Calu3 (cell line): ENCODE results near the gene RAI14. TPM values are rescaled to one million over a fixed set of nuclear protein-coding genes. Genes with fewer than 3 reads are reported as not detected.
"Not testable (repeated sequence)": the region's sequence is repeated elsewhere in the genome, so short reads cannot be mapped to it uniquely, and the experiment has no call there.

Experiments used
- BruUV-seq: library from RNA; stranded (reverse); fragments of 400-500 nt; replicated peaks from 2 replicates; lab custom pipeline; 2021; lab: Mats Ljungman, UMichigan
- CTCF ChIA-PET: fragments of 300-600 bp; sonication (Branson Sonifier 250); formaldehyde crosslinking; loops from one replicate; lab custom pipeline; 2022; ENCODE audit warnings: antibody characterized with exemption; lab: Charles Lee
- DNase-seq: peaks from one replicate; pipeline ENCODE4 v3.0.0; 2022
- H3K27ac Mint-ChIP-seq: one replicate; pipeline ENCODE4 v1.8.0; 2022; ENCODE audit warnings: mixed read lengths; ENCODE audit not compliant: unreplicated experiment
- H3K27me3 Mint-ChIP-seq: one replicate; pipeline ENCODE4 v1.8.0; 2022; ENCODE audit warnings: mixed read lengths; ENCODE audit not compliant: unreplicated experiment
- H3K36me3 Mint-ChIP-seq: one replicate; pipeline ENCODE4 v1.8.0; 2022; ENCODE audit warnings: mild to moderate bottlenecking, moderate library complexity, mixed read lengths; ENCODE audit not compliant: insufficient read depth, unreplicated experiment
- H3K4me1 Mint-ChIP-seq: one replicate; pipeline ENCODE4 v1.8.0; 2022; ENCODE audit warnings: mild to moderate bottlenecking, low read depth, mixed read lengths; ENCODE audit not compliant: unreplicated experiment
- H3K4me3 Mint-ChIP-seq: one replicate; pipeline ENCODE4 v1.8.0; 2022; ENCODE audit warnings: mild to moderate bottlenecking, low read depth, moderate library complexity, mixed read lengths; ENCODE audit not compliant: unreplicated experiment
- H3K9me3 Mint-ChIP-seq: one replicate; pipeline ENCODE4 v1.8.0; 2022; ENCODE audit warnings: low read depth, mixed read lengths; ENCODE audit not compliant: unreplicated experiment
- CTCF ChIP-seq: fragments of 200-600 bp; IDR thresholded peaks from one replicate; pipeline ENCODE4 v1.8.0; 2022; ENCODE audit warnings: antibody characterized with exemption; ENCODE audit not compliant: unreplicated experiment
- intact Hi-C: fragments of 100-400 bp; cut with micrococcal nuclease; formaldehyde crosslinking; loops from one replicate; pipeline ENCODE4 v1.10.0; 2022; ENCODE audit not compliant: unreplicated experiment
- total RNA-seq: library from RNA; stranded (reverse); gene quantifications from 2 replicates; pipeline ENCODE4 v1.2.3, GENCODE V29; 2022

The RAI14 gene
- total RNA-seq, 1 experiment from 2014 or later: 84.3 TPM

GRCh38 chr5:34750206-34750605 lies 94.1 kb downstream of the RAI14 start:
- Mint-ChIP-seq H3K36me3 (peaks cover 5% of the 10 kb centered on the region), H3K4me3 (no peak overlapping the region), H3K27me3 (no peaks in the 10 kb centered on the region), H3K9me3 (no peaks in the 10 kb centered on the region), H3K4me1 (no peaks in the 10 kb centered on the region), H3K27ac (no peak overlapping the region)
- DNase-seq: no peak
- CTCF ChIA-PET: interaction anchor here (0.7 kb wide), 1 partner anchor 20 kb away, joined by 5 read pairs; no protein-coding TSS in a partner anchor
- no TSS peak for BruUV-seq
- TF ChIP-seq CTCF: no peak
- intact Hi-C loops: no loop called here

DNA sequence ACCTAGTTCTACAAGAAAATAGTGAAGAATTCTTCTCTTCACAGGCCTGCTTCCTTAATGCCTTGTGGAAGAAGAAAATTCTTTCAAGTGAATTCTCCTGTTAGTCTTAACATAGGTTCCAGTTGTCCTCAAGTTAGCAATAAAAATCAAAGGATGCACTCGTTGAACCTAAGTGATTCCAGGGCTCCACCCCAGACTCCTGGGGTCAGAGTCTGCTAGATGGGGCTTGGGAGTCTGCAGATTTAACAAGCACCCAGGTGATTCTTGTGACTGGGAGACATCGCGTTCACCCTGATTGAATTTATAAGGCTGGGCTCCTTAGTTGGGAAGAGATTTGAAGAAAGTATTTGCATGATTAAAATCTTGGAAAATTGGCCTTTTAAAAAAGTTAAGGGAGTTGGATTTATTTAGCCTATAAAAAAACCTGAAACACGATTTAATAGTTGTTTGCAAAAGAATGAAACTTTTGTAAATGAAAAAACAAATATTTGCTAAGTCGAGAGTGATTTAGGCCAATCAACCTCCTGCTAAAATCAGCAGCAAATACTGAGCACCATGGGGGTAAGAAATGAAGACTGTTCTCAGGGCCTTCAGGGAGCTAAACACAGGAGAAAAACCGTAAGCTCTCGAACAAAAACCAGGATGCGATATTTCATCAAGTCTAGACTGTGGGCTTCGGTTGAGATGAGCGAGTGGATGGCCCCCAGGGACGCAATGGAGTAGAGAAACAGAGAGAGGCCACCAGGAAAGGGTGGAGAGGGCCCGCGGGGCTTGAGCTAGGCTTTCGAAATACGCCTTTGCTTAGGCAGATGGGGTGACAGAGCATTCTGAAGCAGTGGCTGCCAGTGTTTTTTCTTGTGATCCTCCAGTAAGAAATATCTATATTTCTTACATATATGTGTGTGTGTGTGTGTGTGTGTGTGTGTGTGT lies 95.9 kb downstream of the RAI14 start:
- Mint-ChIP-seq H3K4me3 (no peak overlapping the region), H3K4me1 (peaks cover 10% of the 10 kb centered on the region), H3K9me3 (no peaks in the 10 kb centered on the region), H3K27ac (no peak overlapping the region), H3K36me3 (no peaks in the 10 kb centered on the region), H3K27me3 (no peaks in the 10 kb centered on the region)
- BruUV-seq: no TSS peak
- TF ChIP-seq CTCF: no peak
- intact Hi-C loops: no loop called here
- no peak for DNase-seq
- CTCF ChIA-PET: interaction anchor here (0.7 kb wide), 1 partner anchor 454 kb away, joined by 3 read pairs; no protein-coding TSS in a partner anchor

- H3K27me3 Mint-ChIP-seq, CTCF ChIA-PET: not testable (repeated sequence)
- peaks cover 11% of the 10 kb centered on the region for H3K4me1 Mint-ChIP-seq
Observed at GRCh38 chr5:34753236-34753635, 97.1 kb downstream of the RAI14 start.

GRCh38 chr5:34755926-34756325 lies 99.8 kb downstream of the RAI14 start:
- CTCF ChIA-PET: interaction anchor here (0.6 kb wide), 1 partner anchor 152 kb away, joined by 6 read pairs; no protein-coding TSS in a partner anchor
- H3K4me1 Mint-ChIP-seq: peaks cover 11% of the 10 kb centered on the region
- no peak for DNase-seq
- no peaks in the 10 kb centered on the region for H3K9me3 Mint-ChIP-seq
- no peaks in the 10 kb centered on the region for H3K36me3 Mint-ChIP-seq
- no peak overlapping the region for H3K4me3 Mint-ChIP-seq
- no peaks in the 10 kb centered on the region for H3K27me3 Mint-ChIP-seq
- no TSS peak for BruUV-seq
- intact Hi-C loops: no loop called here
- no peak for TF ChIP-seq CTCF
- H3K27ac Mint-ChIP-seq: no peak overlapping the region

More at GRCh38 chr5:34753236-34753635, 97.1 kb downstream of the RAI14 start:
- DNase-seq, H3K4me3 Mint-ChIP-seq, BruUV-seq, H3K36me3 Mint-ChIP-seq, H3K9me3 Mint-ChIP-seq, H3K27ac Mint-ChIP-seq, intact Hi-C loops: not testable (repeated sequence)
